Tibial artery (tissue), 4 donors: Measurements from ENCODE around the gene VAV3.

ENCODE experiments used
- DNase-seq, 2 donors: peaks; one replicate each; pipeline ENCODE4 v3.0.0-alpha.2; 2019
- H3K27ac ChIP-seq, 2 donors: fragments of 200-600 bp; sonication (generic) in 1 of 2; 1 replicate in 1 of 2; 2 replicates in 1 of 2; pipeline ENCODE4 v1.5.1; 2018 to 2019; ENCODE audit warnings: mild to moderate bottlenecking in 1 of 2
- H3K27me3 ChIP-seq, 2 donors: fragments of 200-600 bp; sonication (generic) in 1 of 2; one replicate each; pipeline versions ENCODE4 v1.5.1 to v1.6.0; 2016 to 2019
- H3K36me3 ChIP-seq, 3 donors: fragments of 200-600 bp; sonication (generic) in 2 of 3; one replicate each; pipeline ENCODE4 v1.5.1; 2016 to 2019; ENCODE audit warnings: mild to moderate bottlenecking in 2 of 3
- H3K4me1 ChIP-seq, 4 donors: fragments of 200-600 bp; sonication (generic) in 2 of 4; 1 replicate in 3 of 4; 2 replicates in 1 of 4; pipeline ENCODE4 v1.5.1; 2016 to 2019
- H3K4me3 ChIP-seq, 2 donors: fragments of 200-600 bp; sonication (generic) in 1 of 2; 1 replicate in 1 of 2; 2 replicates in 1 of 2; pipeline ENCODE4 v1.5.1; 2018 to 2019; ENCODE audit warnings: mild to moderate bottlenecking in 2 of 2
- H3K9me3 ChIP-seq, 3 donors: fragments of 200-600 bp; sonication (generic) in 1 of 3; one replicate each; pipeline ENCODE4 v1.5.1; 2016 to 2019
- CTCF ChIP-seq, 2 experiments: fragments of 200-600 bp in 1 of 2; fragments of 450-650 bp in 1 of 2; IDR thresholded peaks; one replicate each; pipeline ENCODE4 v1.5.1; 2017 to 2019; ENCODE audit warnings: antibody characterized with exemption in 2 of 2, mild to moderate bottlenecking in 1 of 2, moderate library complexity in 1 of 2
- intact Hi-C: fragments of 100-400 bp; cut with DNase I; formaldehyde crosslinking; loops from one replicate; pipeline ENCODE4 v1.15.0; 2023; ENCODE audit warnings: low total_unique reads

Gene VAV3

GRCh38 chr1:107866870-107867269, 98.1 kb downstream of the VAV3 start:
- intact Hi-C loops: no loop called here
- H3K27me3 ChIP-seq: no peaks in the 10 kb centered on the region
- no peak overlapping the region for H3K4me3 ChIP-seq
- H3K9me3 ChIP-seq: no peaks in the 10 kb centered on the region
- no peaks in the 10 kb centered on the region for H3K36me3 ChIP-seq
- no peak for DNase-seq
- no peaks in the 10 kb centered on the region for H3K4me1 ChIP-seq
- TF ChIP-seq CTCF (IDR thresholded peaks at IDR 0.05): no peak
- H3K27ac ChIP-seq: no peak overlapping the region

GRCh38 chr1:107865627-107866026, 99.4 kb downstream of the VAV3 start:
- no peaks in the 10 kb centered on the region for H3K4me1 ChIP-seq
- H3K27me3 ChIP-seq: no peaks in the 10 kb centered on the region
- no peak overlapping the region for H3K27ac ChIP-seq
- intact Hi-C loops: no loop called here
- H3K36me3 ChIP-seq: no peaks in the 10 kb centered on the region
- H3K9me3 ChIP-seq: no peaks in the 10 kb centered on the region
- DNase-seq: no peak
- no peak overlapping the region for H3K4me3 ChIP-seq
- no peak for TF ChIP-seq CTCF (IDR thresholded peaks at IDR 0.05)

- TF ChIP-seq CTCF (IDR thresholded peaks at IDR 0.05): no peak
- no peaks in the 10 kb centered on the region for H3K4me1 ChIP-seq
- intact Hi-C loops: no loop called here
- DNase-seq: no peak
- no peak overlapping the region for H3K27ac ChIP-seq
- no peak overlapping the region for H3K4me3 ChIP-seq
- H3K9me3 ChIP-seq: no peaks in the 10 kb centered on the region
- no peaks in the 10 kb centered on the region for H3K27me3 ChIP-seq
- no peaks in the 10 kb centered on the region for H3K36me3 ChIP-seq
Measured at GRCh38 chr1:107863342-107863741, 101.6 kb downstream of the VAV3 start.

- Histone ChIP-seq H3K4me1 (no peaks in the 10 kb centered on the region), H3K27ac (no peak overlapping the region), H3K9me3 (no peaks in the 10 kb centered on the region), H3K36me3 (no peaks in the 10 kb centered on the region), H3K4me3 (no peak overlapping the region), H3K27me3 (no peaks in the 10 kb centered on the region)
- intact Hi-C loops: no loop called here
- no peak for TF ChIP-seq CTCF (IDR thresholded peaks at IDR 0.05)
- DNase-seq: no peak
Measured at GRCh38 chr1:107862064-107862463, 102.9 kb downstream of the VAV3 start.

- intact Hi-C loops: no loop called here
Measured at GRCh38 chr1:107858323-107858722, 106.7 kb downstream of the VAV3 start.

More at GRCh38 chr1:107858323-107858722, 106.7 kb downstream of the VAV3 start:
- DNase-seq: no peak
- TF ChIP-seq CTCF (IDR thresholded peaks at IDR 0.05): no peak
- no peaks in the 10 kb centered on the region for H3K27me3 ChIP-seq
- no peaks in the 10 kb centered on the region for H3K9me3 ChIP-seq
- H3K36me3 ChIP-seq: no peaks in the 10 kb centered on the region
- no peaks in the 10 kb centered on the region for H3K4me1 ChIP-seq
- no peak overlapping the region for H3K4me3 ChIP-seq
- H3K27ac ChIP-seq: no peak overlapping the region
